Osteocyte (in vitro differentiated cells): Measurements from ENCODE around the gene CD93. TPM values are rescaled to one million over a fixed set of nuclear protein-coding genes. Genes with fewer than 3 reads are reported as not detected.

Source experiments
- DNase-seq: peaks from one replicate; pipeline ENCODE4 v3.0.0; 2021; ENCODE audit warnings: mixed read lengths; ENCODE audit not compliant: unreplicated experiment; ENCODE audit errors: extremely low spot score
- H3K27ac Mint-ChIP-seq: one replicate; pipeline ENCODE4 v1.8.0; 2021; ENCODE audit warnings: mild to moderate bottlenecking, mixed read lengths; ENCODE audit not compliant: unreplicated experiment
- H3K27me3 Mint-ChIP-seq: one replicate; pipeline ENCODE4 v1.8.0; 2021; ENCODE audit warnings: mixed read lengths; ENCODE audit not compliant: unreplicated experiment
- H3K36me3 Mint-ChIP-seq: one replicate; pipeline ENCODE4 v1.8.0; 2021; ENCODE audit warnings: mixed read lengths; ENCODE audit not compliant: unreplicated experiment
- H3K4me1 Mint-ChIP-seq: one replicate; pipeline ENCODE4 v1.8.0; 2021; ENCODE audit warnings: mixed read lengths; ENCODE audit not compliant: unreplicated experiment
- H3K4me3 Mint-ChIP-seq: one replicate; pipeline ENCODE4 v1.8.0; 2021; ENCODE audit warnings: mild to moderate bottlenecking, moderate library complexity, mixed read lengths; ENCODE audit not compliant: unreplicated experiment
- H3K9me3 Mint-ChIP-seq: one replicate; pipeline ENCODE4 v1.8.0; 2021; ENCODE audit warnings: mixed read lengths; ENCODE audit not compliant: unreplicated experiment
- CTCF ChIP-seq: fragments of 200-600 bp; sonication (generic); IDR thresholded peaks from 2 replicates; pipeline ENCODE4 v1.5.0; 2021; ENCODE audit warnings: antibody characterized with exemption, mild to moderate bottlenecking, moderate library complexity
- total RNA-seq: library from RNA; stranded (reverse); gene quantifications from 2 replicates; pipeline ENCODE4 v1.2.1, GENCODE V29; 2021

CD93 gene
- total RNA-seq, 1 donor from 2014 or later, result 0.21 TPM

- Mint-ChIP-seq H3K4me1 (peaks cover 46% of the 10 kb centered on the region), H3K9me3 (no peaks in the 10 kb centered on the region), H3K27ac (peak overlapping the region; percentile 68), H3K4me3 (peak overlapping the region; percentile 84), H3K36me3 (peaks cover under 1% of the 10 kb centered on the region), H3K27me3 (no peaks in the 10 kb centered on the region)
- DNase-seq, result no peak
- TF ChIP-seq CTCF, result no peak
Observed at GRCh38 chr20:23047738-23048214, 38.3 kb downstream of the CD93 start.

- no peak for TF ChIP-seq CTCF
- no peaks in the 10 kb centered on the region for H3K9me3 Mint-ChIP-seq
- H3K4me3 Mint-ChIP-seq, result peak overlapping the region; percentile 84
- no peaks in the 10 kb centered on the region for H3K36me3 Mint-ChIP-seq
- peaks cover 50% of the 10 kb centered on the region for H3K4me1 Mint-ChIP-seq
- DNase-seq, result no peak
- no peaks in the 10 kb centered on the region for H3K27me3 Mint-ChIP-seq
- peak overlapping the region; percentile 68 for H3K27ac Mint-ChIP-seq
Observed at GRCh38 chr20:23047001-23047737, 39.0 kb downstream of the CD93 start.

- Mint-ChIP-seq H3K36me3 (no peaks in the 10 kb centered on the region), H3K9me3 (no peaks in the 10 kb centered on the region), H3K27me3 (no peaks in the 10 kb centered on the region), H3K27ac (peak overlapping the region; percentile 68), H3K4me1 (peaks cover 48% of the 10 kb centered on the region), H3K4me3 (peak overlapping the region; percentile 84)
- no peak for TF ChIP-seq CTCF
- no peak for DNase-seq
Observed at GRCh38 chr20:23046431-23046830, 39.7 kb downstream of the CD93 start.

- no peaks in the 10 kb centered on the region for H3K36me3 Mint-ChIP-seq
- no peak overlapping the region for H3K27ac Mint-ChIP-seq
- H3K9me3 Mint-ChIP-seq, result no peaks in the 10 kb centered on the region
- peaks cover 50% of the 10 kb centered on the region for H3K4me1 Mint-ChIP-seq
- H3K27me3 Mint-ChIP-seq, result no peaks in the 10 kb centered on the region
- no peak for DNase-seq
- H3K4me3 Mint-ChIP-seq, result no peak overlapping the region
- no peak for TF ChIP-seq CTCF
Observed at GRCh38 chr20:23043376-23043775, 42.7 kb downstream of the CD93 start.

GRCh38 chr20:23042270-23042669 lies 43.9 kb downstream of the CD93 start:
- Mint-ChIP-seq H3K27me3 (no peaks in the 10 kb centered on the region), H3K27ac (no peak overlapping the region), H3K9me3 (no peaks in the 10 kb centered on the region), H3K4me1 (peaks cover 42% of the 10 kb centered on the region), H3K36me3 (no peaks in the 10 kb centered on the region), H3K4me3 (no peak overlapping the region)
- DNase-seq, result no peak
- TF ChIP-seq CTCF, result no peak
